Small intestine (tissue), 7 donors: Measurements from ENCODE around the gene GIPC1. TPM values are rescaled to one million over a fixed set of nuclear protein-coding genes. Genes with fewer than 3 reads are reported as not detected.

Experiments used
- DNase-seq, 2 donors: peaks; one replicate each; pipeline versions ENCODE4 v3.0.0 to v3.0.0-alpha.2; 2013
- FAIRE-seq: peaks from 2 replicates; lab custom pipeline; 2012; peaks lifted over from hg19 to GRCh38; lab: Jason Lieb, UNC
- H3K27ac ChIP-seq, 3 donors: one replicate each; pipeline ENCODE4 v1.5.1; 2013; ENCODE audit warnings: low read length in 2 of 3, mild to moderate bottlenecking in 2 of 3, control low read depth in 1 of 3, inconsistent platforms in 1 of 3, low read depth in 1 of 3, moderate library complexity in 1 of 3
- H3K27me3 ChIP-seq, 3 donors: one replicate each; pipeline ENCODE4 v1.6.1; 2013; ENCODE audit warnings: low read length in 3 of 3, inconsistent platforms in 1 of 3; ENCODE audit not compliant: control insufficient read depth in 3 of 3, insufficient read depth in 3 of 3
- H3K36me3 ChIP-seq, 3 donors: one replicate each; pipeline ENCODE4 v1.6.1; 2013; ENCODE audit warnings: low read length in 3 of 3, inconsistent platforms in 1 of 3, low read depth in 1 of 3, mild to moderate bottlenecking in 1 of 3, moderate library complexity in 1 of 3; ENCODE audit not compliant: control insufficient read depth in 3 of 3, insufficient read depth in 2 of 3
- H3K4me1 ChIP-seq, 3 donors: one replicate each; pipeline ENCODE4 v1.6.1; 2013; ENCODE audit warnings: low read length in 2 of 3, inconsistent platforms in 1 of 3, low read depth in 1 of 3, mild to moderate bottlenecking in 1 of 3, moderate library complexity in 1 of 3; ENCODE audit not compliant: control insufficient read depth in 3 of 3, insufficient read depth in 2 of 3
- H3K4me3 ChIP-seq, 3 donors: one replicate each; pipeline ENCODE4 v1.5.1; 2013; ENCODE audit warnings: low read length in 3 of 3, control low read depth in 1 of 3, inconsistent platforms in 1 of 3, low read depth in 1 of 3, mild to moderate bottlenecking in 1 of 3, moderate library complexity in 1 of 3
- H3K9me3 ChIP-seq, 2 donors: one replicate each; pipeline ENCODE4 v1.6.1; 2013; ENCODE audit warnings: low read depth in 1 of 2, low read length in 1 of 2; ENCODE audit not compliant: control insufficient read depth in 2 of 2, insufficient read depth in 1 of 2
- WGBS, 3 donors: extraction: QIAGEN DNeasy Blood & Tissue Kit; methylation state at CpG; one replicate each; pipeline ENCODE4 v1.1.7; 2013; 5-methylcytosine and 5-hydroxymethylcytosine counted together
- polyA plus RNA-seq, 4 donors: library from polyadenylated mRNA; stranded (reverse) in 3 of 4; unstranded in 1 of 4; fragments of 200-250 nt in 3 of 4; fragments of 120-200 nt in 1 of 4; gene quantifications; one replicate each; pipeline versions ENCODE4 v1.2.1 to v1.2.3, GENCODE V29; 2013
- donor health status: healthy with polysubstance abuse.
- donor health status: control.
- donor health status: control.
- donor health status: Bipolar disorder and iron deficiency.
- donor health status: healthy.

The GIPC1 gene
- polyA plus RNA-seq, 4 donors, result 43.1 to 91.2 (median 65.2) TPM

GRCh38 chr19:14435320-14436050, 60.4 kb downstream of the GIPC1 start:
- WGBS, 3 donors, result 75 to 79% (median 75%) methylated on average over 17 of the region's 17 CpGs
- Histone ChIP-seq H3K27ac (peak overlapping the region in 1 of 3 donors; percentile 59), H3K27me3 (peaks cover 0 to 15% (median 0%) of the 10 kb centered on the region in 3 donors), H3K4me1 (peaks cover 0 to 23% (median 0%) of the 10 kb centered on the region in 3 donors), H3K4me3 (no peak overlapping the region), H3K9me3 (no peaks in the 10 kb centered on the region), H3K36me3 (peaks cover 0 to 37% (median 0%) of the 10 kb centered on the region in 3 donors)
- DNase-seq (no peak), FAIRE-seq (no peak)

GRCh38 chr19:14434543-14435319, 61.2 kb downstream of the GIPC1 start:
- FAIRE-seq (no peak), DNase-seq (peak; percentile 44 to 55)
- H3K27ac ChIP-seq, result peak overlapping the region in 2 of 3 donors; percentile 59 to 65
- peaks cover 0 to 16% (median 0%) of the 10 kb centered on the region in 3 donors for H3K4me1 ChIP-seq
- no peaks in the 10 kb centered on the region for H3K9me3 ChIP-seq
- H3K4me3 ChIP-seq, result peak overlapping the region in 1 of 3 donors; percentile 78
- peaks cover 0 to 35% (median 0%) of the 10 kb centered on the region in 3 donors for H3K36me3 ChIP-seq
- 31 to 47% (median 40%) methylated on average over 23 of the region's 23 CpGs for WGBS, 3 donors
- H3K27me3 ChIP-seq, result peaks cover 0 to 15% (median 0%) of the 10 kb centered on the region in 3 donors

- Histone ChIP-seq H3K9me3 (no peaks in the 10 kb centered on the region), H3K4me1 (peaks cover 0 to 16% (median 0%) of the 10 kb centered on the region in 3 donors), H3K27me3 (peaks cover 0 to 15% (median 0%) of the 10 kb centered on the region in 3 donors), H3K27ac (peak overlapping the region; percentile 36 to 65 (median 59)), H3K4me3 (peak overlapping the region; percentile 77 to 81 (median 78)), H3K36me3 (peaks cover 0 to 32% (median 0%) of the 10 kb centered on the region in 3 donors)
- peak; percentile 59 to 61 for DNase-seq
- 0 to 2% (median 2%) methylated on average over 28 to 52 of the region's 52 CpGs for WGBS, 3 donors
- FAIRE-seq, result no peak
Measured at GRCh38 chr19:14433554-14434501, 62.1 kb downstream of the GIPC1 start.

- FAIRE-seq (no peak), DNase-seq (peak in 1 of 2 donors; percentile 63)
- peaks cover 0 to 32% (median 0%) of the 10 kb centered on the region in 3 donors for H3K36me3 ChIP-seq
- H3K4me3 ChIP-seq, result peak within 1 kb of the TSS; percentile 77 to 81 (median 78)
- no peaks in the 10 kb centered on the region for H3K9me3 ChIP-seq
- H3K27ac ChIP-seq, result peak within 1 kb of the TSS; percentile 36 to 65 (median 59)
- peaks cover 0 to 15% (median 0%) of the 10 kb centered on the region in 3 donors for H3K27me3 ChIP-seq
- 2 to 6% (median 4%) methylated on average over 36 to 85 of the region's 85 CpGs for WGBS, 3 donors
- peaks cover 0 to 16% (median 0%) of the 10 kb centered on the region in 3 donors for H3K4me1 ChIP-seq
Measured at GRCh38 chr19:14432791-14433553, 63.0 kb downstream of the GIPC1 start, which contains the start of gene PKN1. TSS of gene PKN1 (plus strand) at chr19:14433306. CDS start at chr19:14433522, 216 bp downstream.

- WGBS, 3 donors, result 58 to 69% (median 63%) methylated on average over 3 of the region's 3 CpGs
- FAIRE-seq (no peak), DNase-seq (no peak)
- Histone ChIP-seq H3K36me3 (peaks cover 0 to 15% (median 0%) of the 10 kb centered on the region in 3 donors), H3K27ac (no peak overlapping the region), H3K4me1 (peaks cover 0 to 16% (median 0%) of the 10 kb centered on the region in 3 donors), H3K4me3 (no peak overlapping the region), H3K9me3 (no peaks in the 10 kb centered on the region), H3K27me3 (peaks cover 0 to 15% (median 0%) of the 10 kb centered on the region in 3 donors)
Measured at GRCh38 chr19:14430712-14431111, 65.2 kb downstream of the GIPC1 start.

- no peak for FAIRE-seq
- H3K9me3 ChIP-seq, result no peaks in the 10 kb centered on the region
- 63 to 77% (median 63%) methylated on average over 4 of the region's 4 CpGs for WGBS, 3 donors
- DNase-seq, result no peak
- H3K4me3 ChIP-seq, result no peak overlapping the region
- no peak overlapping the region for H3K27ac ChIP-seq
- peaks cover 0 to 5% (median 0%) of the 10 kb centered on the region in 3 donors for H3K4me1 ChIP-seq
- H3K27me3 ChIP-seq, result peaks cover 0 to 15% (median 0%) of the 10 kb centered on the region in 3 donors
- no peaks in the 10 kb centered on the region for H3K36me3 ChIP-seq
Measured at GRCh38 chr19:14428882-14429416, 67.0 kb downstream of the GIPC1 start.
